Activated T-helper 1 cell treated with Interleukin-2 at 50 U/mL for 16 hours (primary cell): Measurements from ENCODE around the gene POLR2E.
"Not testable (repeated sequence)": the region's sequence is repeated elsewhere in the genome, so short reads cannot be mapped to it uniquely, and the experiment has no call there.

ENCODE experiments used
- DNase-seq: peaks from one replicate; pipeline ENCODE4 v3.0.0-alpha.2; 2020; ENCODE audit warnings: low read depth

The POLR2E gene

DNA sequence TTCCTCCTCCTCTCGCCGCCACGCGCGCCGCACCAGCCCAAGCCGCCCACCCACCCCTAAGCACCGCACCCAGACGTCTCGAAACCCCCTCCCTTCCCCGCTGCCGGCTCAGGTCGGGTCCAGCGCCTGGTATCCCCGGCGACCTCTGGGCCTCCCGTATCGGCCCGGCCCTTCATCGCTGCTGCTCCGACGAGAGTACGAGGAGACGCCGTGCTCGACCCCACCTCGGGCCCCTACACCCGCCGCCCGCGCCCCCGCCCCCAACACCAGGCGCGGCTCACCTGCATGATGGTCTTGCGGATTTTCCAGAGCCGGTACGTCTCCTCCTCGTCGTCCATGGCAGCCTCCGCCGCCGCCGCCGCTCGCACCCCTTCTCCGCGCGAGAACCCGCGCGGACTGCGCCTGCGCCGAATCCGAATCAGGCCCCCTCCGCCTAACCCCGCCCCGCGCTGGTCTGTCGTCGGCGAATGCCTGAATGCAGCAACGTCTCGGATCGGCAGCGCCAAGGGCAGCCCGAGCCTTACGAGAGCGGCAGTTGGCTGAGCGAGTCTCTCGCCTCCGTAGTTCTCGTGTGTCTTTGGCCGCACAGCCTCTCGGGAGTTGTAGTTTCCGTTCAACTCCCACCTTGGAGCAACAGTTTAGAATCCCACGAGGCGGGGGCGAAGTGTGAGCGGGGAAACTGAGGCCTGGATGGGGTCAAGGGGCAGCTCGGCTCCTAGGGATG is at the start of gene POLR2E:
Gene POLR2E, minus strand, starts transcription at position 398 of the 724 bp plus-strand sequence. Its CDS starts 60 bp downstream, at position 338.
- peak; percentile 98 for DNase-seq

DNA sequence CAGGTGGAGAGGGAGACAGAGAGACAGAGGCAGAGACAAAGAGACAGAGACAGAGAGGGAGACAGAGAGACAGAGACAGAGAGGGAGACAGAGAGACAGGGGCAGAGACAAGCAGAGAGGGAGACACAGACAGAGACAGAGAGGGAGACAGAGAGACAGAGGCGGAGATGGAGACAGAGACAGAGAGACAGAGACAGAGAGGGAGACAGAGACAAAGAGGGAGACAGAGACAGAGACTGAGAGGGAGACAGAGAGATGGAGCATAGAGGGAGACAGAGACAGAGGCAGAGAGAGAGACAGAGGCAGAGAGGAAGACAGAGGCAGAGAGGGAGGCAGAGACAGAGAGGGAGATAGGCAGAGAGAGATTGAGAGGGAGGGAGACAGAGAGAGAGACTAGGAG is 49.6 kb upstream of the POLR2E start:
- no peak for DNase-seq

DNA sequence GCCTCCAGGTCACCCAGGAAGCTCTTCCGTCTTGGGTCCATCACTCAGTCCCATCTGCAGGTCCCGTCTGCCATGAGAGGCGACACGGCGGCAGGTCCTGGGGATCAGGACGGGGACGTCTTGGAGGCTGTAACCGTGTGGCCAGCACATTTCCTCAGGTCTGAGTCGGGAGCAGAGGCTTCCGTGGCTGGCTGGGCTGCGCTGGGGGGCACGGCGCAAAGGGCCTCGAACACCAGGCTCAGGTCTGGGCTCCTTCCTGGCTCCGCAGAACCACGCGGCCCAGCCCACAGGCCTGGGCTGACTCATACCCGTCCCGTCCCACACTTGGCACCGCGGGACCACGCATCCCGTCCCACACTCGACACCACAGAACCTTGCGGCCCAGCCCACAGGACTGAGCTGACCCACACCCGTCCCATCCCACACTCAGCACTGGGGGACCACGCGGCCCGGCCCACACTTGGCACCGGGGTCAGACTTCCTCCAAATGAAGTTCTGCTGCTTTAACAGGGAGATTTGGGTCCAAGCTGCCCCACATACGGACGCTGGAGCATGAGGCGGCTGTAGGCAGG is 48.7 kb upstream of the POLR2E start:
- DNase-seq, result no peak

DNA sequence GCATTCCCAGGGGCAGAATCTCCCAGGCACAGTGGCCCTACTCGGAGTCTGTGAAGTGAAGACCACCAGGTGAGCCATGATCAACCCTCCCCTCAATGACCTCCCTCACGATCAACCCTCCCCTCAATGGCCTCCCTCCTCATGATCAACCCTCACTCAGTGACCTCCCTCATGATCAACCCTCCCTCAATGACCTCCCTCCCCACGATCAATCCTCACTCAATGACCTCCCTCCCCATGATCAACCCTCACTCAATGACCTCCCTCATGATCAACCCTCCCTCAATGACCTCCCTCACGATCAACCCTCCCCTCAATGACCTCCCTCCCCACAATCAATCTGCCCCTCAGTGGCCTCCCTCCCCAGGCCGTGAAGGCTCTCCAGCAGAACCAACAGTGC is 46.8 kb upstream of the POLR2E start:
- DNase-seq, result no peak

DNA sequence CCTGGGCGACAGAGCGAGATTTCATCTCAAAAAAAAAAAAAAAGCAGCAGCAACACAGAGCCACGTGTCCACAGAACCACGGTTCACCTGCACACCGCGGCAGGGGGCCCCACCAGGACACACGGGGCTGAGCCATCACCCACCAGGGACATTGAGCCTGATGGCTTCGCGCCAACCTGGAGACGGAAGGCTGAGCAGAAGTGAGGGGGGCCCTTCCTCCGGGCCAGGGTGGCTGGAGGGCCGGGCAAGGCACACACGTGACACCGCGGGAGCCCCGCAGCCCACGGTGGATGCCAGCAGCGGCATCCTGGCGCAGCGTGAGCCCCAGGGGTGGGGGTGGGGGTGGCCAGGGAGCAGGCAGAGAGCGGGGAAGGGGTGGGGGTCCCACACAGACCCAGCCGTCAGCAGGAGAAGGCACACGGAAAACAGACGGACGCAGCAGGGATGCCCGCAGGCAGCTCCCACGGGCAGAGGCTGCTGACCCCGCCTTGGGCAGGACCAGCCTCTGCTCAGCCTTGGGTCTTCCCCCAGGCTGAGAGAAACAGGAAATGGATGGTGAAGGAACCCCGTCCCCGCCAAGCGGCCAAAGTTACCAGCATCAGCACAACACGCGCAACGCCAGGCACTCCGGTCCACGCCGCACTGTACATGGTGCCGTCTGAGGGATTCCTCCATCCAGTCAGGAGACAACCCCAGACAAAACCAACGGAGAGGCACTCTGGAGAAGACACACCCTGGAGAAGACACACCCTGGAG is 45.3 kb upstream of the POLR2E start:
- DNase-seq, result no peak

DNA sequence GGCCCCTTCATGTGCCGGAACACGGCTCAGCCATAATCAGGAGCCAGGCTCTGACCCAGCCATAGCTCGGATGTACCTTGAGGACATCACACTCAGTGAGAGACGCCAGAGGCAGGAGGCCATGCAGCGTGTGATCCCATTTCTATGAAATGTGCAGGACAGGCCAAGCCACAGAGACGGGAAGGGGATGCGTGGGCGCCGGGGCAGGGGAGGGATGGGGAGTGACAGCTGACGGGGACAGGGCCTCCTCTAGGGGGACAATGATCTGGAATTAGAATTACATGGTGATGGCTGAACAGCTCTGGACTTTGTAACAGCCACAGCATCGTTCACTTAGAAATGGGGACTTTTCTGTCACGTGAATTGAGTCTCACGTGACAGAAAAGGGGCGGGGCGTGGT is 44.0 kb upstream of the POLR2E start:
- no peak for DNase-seq

DNA sequence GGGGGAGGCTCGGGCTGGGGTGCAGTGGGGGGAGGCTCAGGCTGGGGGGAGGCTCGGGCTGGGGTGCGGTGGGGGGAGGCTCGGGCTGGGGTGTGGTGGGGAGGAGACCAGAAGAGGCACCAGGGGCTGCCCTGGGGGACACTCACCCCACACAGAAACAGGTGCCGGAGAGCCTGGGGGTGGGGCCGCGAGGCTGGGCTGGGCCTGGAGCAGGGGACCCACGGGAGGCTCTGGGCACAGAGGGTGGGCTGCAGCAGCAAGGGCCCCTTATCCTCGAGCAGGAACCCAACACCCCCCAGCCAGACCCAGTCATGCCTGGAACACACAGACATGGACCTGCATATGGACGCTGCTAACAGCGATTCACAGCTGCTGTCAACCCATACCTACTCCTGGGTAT is 42.9 kb upstream of the POLR2E start:
- no peak for DNase-seq

DNA sequence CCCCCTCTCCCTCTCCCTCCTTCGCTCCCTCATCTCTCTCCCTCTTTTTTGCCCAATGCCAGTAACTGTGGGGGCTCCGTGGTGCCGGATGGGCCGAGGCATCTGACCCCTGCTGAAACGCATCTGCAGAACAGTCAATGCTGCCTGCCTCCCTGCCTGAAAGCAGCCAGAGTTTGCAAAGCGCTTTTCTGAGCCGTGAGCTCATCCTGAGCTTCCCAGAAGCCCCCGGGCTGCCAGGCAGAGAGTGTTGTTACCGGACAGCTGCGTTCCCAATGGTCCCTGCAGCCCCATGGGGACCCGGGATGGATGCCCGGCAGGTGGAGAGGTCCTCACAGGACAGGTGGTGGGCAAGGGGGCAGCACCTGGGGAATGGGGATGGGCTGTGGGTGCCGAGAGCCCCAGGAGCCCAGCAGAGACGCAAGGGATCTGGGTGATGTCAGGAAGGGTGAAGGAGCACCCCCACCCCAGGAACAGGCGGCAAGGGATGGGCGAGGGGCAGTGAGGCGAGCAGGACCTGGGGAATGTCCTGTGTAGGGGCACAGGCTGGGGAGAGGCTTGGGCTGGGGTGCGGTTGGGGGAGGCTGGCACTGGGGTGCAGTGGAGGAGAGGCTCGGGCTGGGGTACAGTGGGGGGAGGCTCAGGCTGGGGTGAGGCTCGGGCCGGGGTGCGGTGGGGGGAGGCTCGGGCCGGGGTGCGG is 41.6 kb upstream of the POLR2E start:
- no peak for DNase-seq

DNA sequence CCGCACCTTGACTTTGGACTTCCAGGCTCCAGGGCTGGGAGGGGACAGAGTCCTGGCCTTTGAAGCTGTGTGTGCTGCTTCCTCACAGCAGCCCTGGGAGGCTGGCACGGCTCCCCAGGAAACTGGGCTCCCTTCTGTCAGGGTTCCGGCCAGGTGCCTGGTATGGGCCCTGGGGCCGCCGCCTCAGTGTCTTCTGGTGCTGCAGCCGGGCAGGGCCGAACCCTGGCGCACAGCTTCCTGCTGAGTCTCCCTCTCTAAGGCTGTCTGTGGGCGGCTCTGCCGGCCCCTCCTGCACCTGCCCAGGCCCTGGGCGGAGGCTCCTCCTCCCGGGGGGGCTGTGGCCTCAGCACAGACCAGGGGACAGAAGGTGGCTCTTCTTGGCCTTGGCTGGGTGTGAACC is 41.0 kb upstream of the POLR2E start:
- no peak for DNase-seq

DNA sequence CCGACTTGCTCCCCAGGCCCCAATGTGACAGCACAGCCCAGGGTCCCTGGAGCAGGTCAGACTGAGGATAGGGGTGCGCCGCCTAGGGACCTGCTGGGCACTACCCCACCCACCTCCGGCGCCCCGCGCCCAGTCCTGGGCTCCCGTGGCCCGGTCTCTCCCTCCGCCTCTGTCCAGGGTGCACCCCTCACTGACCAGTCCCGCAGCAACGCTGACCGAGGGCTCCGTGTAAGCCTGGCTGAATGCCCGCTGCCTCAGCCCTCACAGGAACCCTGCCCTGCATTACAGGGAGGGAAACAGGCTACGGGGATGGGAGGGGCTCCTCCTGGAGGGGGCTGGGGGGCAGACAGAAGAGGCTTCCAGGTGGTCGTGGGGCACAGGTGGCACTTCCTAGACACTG is 40.3 kb upstream of the POLR2E start:
- no peak for DNase-seq

DNA sequence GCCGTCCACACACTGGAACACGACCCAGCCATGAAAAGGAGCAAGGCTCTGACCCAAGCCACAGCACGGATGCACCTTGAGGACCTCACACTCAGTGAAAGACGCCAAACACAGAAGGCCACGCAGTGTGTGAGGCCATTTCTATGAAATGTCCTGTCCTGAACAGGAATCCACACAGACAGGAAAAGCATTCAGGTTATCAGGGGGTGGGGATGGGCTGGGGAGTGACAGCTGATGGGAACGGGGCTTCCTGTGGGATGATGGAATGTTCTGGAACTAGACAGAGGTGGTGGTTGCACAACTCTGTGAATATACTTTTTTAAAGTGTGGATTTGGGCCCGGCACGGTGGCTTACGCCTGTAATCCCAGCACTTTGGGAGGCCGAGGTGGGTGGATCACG is 39.3 kb upstream of the POLR2E start:
- DNase-seq, result no peak

DNA sequence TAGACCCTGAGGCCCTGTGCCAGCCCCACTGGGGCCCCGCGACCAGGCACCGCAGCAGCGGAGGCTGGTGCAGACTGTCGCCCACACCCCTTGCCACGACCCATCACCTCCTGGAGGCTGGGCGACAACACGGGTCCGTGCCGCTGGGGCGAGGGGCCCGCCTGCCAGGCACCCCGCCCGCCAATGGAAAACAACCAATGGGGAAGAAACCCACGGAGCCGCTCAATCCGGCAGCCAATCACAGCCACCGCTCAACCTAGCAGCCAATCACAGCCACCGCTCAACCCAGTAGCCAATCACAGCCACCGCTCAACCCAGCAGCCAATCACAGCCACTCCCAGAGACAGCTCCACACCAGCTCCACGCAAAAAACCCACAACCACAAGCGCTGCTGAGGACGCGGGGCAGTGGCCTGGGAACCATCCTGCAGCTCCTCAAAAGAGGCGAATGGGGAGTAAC is 38.3 kb upstream of the POLR2E start:
- DNase-seq, result peak; percentile 73

DNA sequence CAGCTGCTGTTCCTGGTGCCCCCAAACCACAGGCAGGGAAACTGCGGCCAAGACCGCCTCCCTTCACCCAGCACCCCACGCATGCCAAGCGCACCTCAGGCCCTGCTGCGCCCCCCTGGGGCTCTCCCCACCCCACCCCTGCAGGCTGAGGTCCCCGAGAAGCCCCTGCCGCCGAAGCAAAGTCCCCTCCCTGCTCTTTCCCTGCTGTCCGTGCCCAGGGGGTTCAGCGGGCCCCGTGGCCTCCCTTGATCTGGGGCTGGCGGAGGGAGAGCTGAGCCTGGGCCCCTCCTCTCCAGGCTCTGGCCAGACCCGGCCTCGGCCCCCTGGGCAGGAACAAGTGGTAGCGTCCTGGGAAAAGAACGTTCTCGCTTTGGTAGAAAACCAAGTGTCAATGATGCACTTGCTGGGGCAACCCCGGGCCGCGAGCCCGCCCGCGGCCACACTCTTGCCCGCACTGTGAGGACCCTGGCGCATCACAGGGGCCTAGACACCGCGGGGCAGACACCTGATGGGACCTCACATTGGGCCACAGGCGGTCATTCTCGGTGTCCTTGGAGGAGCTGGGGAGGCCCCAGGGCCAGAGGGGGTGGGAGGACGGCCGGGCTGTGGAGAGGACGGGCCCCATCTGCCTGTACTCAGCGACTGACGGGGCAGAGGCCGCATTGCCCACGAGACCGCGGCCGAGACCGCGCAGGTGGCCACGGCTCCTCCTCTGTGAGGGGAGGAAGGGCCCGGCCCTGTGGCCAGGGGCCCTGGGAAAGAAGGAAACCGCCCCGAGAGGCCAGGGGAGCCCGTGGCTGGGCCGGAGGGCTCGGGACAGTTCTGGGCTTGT is 37.6 kb upstream of the POLR2E start:
- no peak for DNase-seq

DNA sequence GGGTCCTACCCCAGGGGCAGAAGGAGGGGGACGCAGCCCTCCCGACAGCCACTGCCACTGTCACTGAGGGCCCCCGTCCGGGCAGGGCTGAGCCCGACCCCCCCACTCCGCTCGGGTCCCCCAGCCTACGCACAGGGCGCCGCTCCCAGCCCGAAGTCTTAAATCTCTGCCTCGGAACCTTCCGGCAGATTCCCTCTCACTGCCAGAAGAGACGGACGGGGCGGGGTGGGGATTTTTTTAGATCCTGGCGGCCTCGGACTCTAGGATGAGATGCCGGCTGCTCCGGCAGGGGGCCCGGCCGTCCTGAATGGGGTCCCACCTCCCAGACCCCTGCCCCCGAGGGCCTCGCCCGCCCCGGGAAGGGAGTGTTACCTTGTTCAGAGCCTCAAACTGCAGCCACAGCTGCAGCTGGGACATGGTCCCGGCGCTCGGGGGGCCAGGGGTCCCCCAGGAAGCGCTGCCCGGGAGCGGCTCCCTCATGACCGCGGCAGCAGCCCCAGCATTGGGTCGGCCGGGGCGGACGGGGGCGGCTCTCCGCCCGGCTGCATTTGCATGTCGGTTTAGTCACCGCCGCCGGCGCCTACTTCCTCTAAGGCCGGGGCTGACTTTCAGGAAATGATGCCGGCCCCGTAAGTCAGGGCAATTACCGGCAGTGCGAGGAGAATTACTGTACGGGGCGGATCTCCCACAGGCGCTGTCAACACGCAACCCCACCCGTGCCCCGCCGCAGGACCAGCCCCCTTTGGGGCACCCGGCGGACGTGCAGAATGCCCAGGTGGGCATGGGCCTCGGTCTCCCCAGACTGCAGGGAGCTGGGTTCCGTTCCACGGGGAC is 36.8 kb upstream of the POLR2E start:
- peak; percentile 76 for DNase-seq

DNA sequence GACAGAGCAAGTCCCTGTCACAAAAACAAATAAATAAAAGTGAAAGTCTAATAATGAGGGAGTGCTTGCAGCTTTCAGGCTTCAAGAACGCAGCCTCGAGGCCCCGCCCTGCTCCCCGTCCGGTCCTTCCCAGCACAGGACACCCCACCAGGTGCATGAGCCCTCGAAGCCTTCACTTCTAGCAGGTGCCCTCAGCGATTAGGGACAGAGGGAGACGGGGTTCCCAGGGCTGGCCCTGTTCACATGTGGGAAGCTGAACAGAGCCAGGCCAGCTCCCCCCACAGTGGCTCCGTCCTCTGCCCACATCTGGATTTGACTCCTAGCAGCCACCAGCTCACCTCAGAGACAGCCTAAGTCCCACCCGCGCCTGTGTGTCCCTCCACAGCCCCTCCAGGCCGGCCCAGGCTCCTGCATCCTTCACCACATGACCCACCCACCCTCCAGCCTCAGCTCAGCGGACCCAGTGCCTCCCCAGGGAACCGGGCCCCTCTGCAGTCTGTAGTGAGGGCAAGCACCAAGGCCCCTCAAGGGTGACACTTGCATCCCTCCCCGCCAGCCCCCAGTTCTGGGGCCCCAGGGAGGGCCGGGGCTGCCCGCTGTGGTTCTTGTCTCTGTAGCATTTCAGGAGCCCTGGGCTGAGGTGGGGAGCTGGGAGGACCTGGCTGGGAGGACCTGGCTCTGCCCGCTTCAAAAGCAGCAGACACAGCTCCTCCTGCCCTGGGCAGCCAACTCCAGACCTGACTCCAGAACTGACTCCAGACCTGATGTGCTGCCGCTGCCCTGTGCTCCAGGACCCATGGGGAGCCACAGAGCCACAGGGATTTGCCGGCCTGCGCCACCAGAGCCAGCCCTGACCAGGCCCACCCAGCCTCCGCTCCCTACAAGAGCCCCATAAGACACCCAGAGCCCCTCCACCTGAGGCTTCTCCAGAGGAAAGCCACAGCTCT is 35.9 kb upstream of the POLR2E start:
- no peak for DNase-seq

DNA sequence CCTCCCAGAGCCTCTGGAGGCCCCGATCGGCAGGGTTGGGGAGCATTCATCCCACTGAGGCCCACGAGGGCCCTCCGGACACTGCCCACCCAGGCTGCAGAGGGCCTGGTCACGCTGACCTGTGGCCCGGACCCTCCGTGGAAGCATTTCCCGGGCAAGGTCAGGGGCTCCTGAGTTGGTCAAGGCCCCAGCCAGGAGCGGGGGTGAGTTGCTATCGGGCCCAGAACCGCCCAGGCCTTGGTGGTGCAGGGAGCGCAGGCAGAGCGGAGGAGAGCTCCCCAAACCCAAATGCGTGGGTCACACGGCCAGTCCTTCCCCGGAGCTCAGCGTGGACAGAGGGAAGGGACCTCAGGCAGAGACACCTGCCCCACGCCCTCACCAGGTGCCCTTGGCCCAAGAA is 34.4 kb upstream of the POLR2E start:
- no peak for DNase-seq

DNA sequence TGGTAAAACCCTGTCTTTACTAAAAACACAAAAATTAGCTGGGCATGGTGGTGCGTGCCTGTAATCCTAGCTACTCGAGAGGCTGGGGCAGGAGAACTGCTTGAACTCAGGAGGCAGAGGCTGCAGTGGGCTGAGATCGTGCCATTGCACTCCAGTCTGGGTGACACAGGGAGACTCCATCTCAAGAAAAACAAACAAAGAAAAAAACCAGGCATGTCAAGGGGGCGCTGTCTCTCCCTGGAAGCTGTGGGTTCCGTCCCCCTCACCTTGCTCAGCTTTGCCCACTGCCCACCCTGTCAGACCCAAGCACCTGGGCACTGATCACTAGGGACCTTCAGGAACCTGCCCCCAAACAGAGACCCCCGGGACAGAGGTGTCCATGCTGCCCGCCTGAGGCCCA is 33.9 kb upstream of the POLR2E start:
- DNase-seq, result not testable (repeated sequence)

DNA sequence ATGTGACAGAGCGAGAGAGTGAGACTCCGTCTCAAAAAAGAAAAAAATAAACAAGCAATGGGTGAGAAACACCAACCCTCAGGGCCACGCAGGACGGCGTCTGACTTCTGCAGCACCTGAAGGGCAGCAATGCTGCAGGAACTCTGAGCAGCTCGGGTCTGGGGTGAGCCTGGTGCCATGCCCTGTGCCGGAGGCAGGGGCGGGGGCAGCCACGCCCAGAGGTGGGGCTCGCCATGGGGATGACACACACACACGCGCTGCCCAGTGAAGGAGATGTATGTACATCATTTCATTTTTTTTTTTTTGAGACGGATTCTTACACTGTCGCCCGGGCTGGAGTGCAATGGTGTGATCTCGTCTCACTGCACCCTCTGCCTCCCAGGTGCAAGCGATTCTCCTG is 32.9 kb upstream of the POLR2E start:
- DNase-seq, result no peak

DNA sequence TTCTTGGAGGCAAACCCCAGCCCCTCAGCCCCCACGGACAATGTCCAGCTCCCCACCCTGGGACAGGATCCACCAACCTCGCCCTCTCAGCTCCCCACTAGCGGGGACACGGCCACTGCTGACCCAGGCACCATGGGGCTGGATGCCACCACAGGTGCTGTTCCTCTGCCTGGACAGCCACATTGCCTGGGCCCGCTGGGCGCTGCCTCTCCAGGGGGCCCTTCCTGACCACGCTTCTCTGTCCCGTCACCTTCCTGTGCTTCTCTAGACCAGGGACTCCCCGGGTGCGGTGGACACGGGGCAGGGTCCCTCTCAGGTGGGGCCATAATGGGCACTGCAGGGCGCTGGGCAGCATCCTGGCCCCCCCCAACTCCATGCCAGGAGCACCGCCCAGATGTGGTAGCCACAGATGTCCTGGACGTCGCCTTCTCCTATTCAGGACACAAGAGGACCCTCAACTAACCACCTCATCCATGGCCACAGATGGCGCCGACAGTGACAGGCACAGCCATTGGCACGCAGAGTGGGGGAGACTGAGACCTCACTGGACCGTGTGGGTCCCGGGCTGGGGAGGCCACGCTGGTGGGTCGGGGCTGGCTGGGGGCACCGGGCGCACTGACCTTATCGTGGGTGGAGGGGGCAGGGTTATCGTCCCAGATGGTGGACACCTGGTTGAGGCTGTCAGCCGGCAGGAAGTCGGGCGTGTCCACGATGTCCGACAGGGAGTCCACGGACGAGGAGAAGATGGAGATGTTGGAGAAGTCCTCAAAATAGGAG is 32.0 kb upstream of the POLR2E start:
- no peak for DNase-seq
